HG03108 (cell line): ENCODE measurements around the gene TRIO.

Experiments used
- ATAC-seq: cut with Tn5 transposase; IDR thresholded peaks from one replicate; pipeline ENCODE4 v1.9.1; 2021; ENCODE audit warnings: moderate library complexity; ENCODE audit not compliant: unreplicated experiment

Gene TRIO

DNA sequence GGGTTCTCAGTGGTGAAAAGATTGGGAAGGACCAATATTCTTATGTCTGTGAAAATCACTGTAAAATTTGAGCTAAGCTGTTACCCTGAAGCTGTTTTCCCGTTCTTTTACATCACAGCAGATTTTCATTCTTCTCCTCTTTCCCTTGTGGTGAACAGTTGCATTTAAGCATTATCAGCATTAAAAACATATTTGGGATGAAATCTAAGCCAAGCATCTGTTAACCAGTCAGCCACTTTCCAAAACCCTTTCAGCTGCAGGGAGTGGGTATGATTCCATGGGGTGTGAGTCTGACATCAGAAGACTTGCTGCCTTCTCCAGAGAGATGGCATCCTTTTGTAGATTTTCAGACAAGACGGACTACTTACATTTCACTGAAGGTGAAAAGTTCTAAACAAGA, 97.2 kb downstream of the TRIO start:
- ATAC-seq, result no peak

DNA sequence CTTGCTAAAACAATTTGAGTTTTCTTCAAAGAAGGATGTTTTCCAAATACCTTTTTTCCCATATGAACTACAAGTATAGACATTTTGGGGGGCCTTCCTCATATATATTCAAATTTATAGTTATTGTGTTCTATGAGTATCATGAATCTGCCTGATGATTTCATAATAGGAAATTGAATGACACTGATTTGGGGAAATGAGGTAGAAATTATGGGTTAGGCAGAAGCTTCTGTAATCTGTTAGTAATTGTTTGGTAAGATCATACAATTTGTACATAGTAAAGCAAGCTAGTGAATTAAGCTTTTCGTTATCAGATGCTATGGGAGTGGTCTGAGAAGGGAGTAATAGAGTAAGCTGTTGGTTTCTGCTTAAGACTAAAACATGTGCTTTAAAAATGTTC, 98.0 kb downstream of the TRIO start:
- no peak for ATAC-seq

GRCh38 chr5:14242447-14242846, 99.3 kb downstream of the TRIO start:
- ATAC-seq, result no peak

- no peak for ATAC-seq
Observed at GRCh38 chr5:14242871-14243383, 99.8 kb downstream of the TRIO start.

DNA sequence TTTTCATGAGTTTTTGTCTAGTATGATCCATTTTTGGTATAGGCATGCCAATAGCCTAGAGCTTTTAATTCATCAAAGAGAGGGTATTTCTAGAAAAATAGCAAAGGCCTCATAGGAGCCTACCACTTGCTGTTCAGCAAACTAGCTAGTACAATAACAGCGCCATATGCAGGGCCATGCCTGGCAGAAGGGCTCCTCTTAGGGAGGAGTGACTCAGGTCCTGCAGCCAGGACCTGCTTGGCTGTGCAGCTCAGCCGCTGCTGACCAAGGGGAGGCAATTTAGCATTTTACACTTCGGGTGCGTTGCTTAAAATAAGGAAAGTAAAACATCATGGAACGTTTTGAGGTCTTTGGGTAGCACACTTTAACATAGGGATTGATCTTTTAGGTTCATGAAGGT, 100.6 kb downstream of the TRIO start:
- ATAC-seq, result no peak

GRCh38 chr5:14244721-14245120, 101.6 kb downstream of the TRIO start:
- no peak for ATAC-seq

GRCh38 chr5:14245132-14245925, 102.2 kb downstream of the TRIO start:
- ATAC-seq, result no peak

DNA sequence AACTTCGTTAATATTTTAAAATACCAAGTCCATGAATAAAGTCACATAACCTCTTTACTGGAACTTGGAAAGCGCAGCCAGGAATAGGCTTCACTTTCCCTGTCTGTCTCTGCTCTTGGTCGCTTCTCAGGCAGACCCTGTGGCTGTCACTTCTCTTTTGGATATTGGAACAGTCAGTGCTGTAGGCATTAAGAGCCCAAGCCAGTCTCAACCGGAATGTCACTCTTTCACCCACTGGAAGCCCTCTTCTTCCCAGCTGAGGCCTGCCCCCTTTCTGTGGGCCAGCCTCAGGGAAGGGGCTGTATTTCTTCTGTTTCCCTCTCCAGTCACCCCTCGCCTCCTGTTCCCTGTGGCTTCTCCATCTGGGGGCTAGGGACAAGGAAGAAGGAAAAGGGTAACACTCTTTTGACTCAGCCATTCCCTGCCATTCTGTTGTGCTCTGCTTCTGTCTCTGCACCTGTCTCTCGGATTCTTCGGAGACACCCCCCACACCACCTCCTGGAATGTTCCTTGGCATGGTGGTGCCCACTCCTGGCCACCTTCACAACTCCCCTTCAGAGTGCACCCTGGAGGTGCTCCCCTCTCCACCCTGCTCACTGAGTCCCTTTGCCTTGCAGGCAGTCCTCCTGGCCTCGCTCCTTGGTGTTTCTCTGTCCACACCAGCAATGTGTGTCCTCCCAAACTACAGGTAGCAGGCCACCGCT, 103.4 kb downstream of the TRIO start:
- ATAC-seq, result no peak

DNA sequence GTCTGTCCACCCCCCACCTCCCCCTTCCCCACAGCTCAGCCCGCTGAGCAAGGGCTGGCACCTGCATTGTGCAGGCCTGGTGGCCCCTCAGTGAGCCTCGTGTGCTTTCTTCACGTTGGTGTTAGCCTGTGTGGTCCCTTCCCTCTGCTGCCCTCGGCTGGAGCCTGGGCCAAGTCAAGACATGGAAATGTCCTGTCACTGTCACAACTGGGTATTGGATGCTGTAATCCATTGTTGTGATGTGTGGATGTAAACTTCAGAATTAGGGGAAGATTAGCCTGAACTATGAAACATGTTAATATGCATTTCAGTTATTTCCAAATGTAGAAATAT, 103.9 kb downstream of the TRIO start:
- ATAC-seq, result no peak

GRCh38 chr5:14249258-14250082, 106.3 kb downstream of the TRIO start:
- ATAC-seq, result no peak

DNA sequence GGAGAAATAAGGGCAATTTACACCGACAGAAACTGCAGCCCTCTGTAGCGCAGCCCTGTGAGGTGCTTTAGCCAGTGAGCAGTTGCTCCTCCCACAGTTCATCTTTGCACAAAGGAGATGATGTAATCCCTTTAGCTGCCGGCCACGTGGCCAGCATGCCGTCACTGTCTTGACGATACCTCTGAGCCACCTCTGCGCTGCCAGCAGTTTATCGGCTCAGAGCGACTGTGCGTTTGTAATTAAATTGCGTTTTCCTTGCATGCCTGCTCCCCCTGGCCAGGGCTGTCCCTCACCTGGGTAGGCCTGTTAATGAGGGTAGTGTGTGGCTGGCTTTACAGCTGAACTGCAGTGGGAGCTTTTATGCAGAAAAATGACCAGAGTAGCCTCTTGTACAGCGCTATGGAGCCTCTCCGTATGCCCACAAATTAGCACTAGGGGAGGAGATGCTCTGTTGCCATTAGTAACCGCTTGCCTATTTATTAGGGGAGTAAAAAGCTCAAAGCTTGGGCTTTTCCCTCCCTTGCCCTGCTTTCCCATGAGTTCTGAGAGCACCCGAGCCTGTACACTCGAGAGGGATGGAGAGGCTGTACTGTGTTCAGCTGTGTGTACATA, 107.0 kb downstream of the TRIO start:
- ATAC-seq, result no peak

- ATAC-seq, result peak; percentile 55
Observed at GRCh38 chr5:14250748-14251701, 107.9 kb downstream of the TRIO start.

GRCh38 chr5:14251733-14252132, 108.6 kb downstream of the TRIO start:
- ATAC-seq, result peak; percentile 34

DNA sequence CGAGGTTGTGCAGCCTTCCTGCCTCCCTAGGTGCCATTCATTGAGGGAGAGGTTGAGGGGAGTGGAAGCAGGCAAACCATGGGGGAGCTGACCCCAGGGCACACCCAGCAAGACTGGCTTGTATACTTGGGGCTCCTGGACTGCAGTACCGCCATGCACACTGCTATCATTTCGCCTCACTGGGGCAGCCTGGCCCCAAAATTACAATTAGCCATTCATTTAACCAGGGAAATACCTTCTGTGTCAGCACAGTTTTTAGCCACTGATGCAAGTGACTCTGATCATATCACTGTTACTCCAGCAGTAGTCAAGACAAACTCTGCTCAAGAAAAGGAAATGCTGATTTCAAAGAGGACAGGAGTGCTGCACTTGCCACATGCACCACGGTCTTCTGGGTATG, 109.7 kb downstream of the TRIO start:
- no peak for ATAC-seq

GRCh38 chr5:14254686-14255085, 111.5 kb downstream of the TRIO start:
- ATAC-seq, result no peak

DNA sequence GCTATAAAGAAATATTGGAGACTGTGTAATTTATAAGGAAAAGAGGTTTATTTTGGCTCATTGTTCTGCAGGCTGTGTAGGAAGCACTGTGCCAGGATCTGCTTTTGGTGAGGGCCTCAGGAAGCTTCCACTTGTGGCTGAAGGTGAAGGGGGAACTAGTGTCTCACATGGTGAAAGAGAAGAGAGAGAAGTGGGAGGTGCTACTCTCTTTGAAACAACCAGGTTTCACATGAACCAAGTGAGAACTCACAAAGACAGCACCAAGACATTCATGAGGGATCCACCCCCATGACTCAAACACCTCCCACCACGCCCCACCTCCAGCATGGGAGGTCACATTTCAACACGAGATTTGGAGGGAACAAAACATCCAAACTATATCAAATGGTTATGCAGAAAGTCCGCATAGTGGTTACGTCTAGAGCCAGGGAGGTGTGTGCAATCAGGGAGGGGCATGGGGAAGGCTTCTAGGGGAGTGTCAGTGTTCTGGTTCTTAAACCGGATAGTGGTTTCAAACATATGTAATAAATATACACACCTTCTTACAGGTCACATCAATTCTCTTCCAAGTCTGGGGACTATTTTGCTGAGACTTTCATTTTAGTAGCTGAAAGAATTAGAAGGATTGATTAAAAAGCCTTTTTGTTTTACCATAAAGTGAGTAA, 113.0 kb downstream of the TRIO start:
- no peak for ATAC-seq

DNA sequence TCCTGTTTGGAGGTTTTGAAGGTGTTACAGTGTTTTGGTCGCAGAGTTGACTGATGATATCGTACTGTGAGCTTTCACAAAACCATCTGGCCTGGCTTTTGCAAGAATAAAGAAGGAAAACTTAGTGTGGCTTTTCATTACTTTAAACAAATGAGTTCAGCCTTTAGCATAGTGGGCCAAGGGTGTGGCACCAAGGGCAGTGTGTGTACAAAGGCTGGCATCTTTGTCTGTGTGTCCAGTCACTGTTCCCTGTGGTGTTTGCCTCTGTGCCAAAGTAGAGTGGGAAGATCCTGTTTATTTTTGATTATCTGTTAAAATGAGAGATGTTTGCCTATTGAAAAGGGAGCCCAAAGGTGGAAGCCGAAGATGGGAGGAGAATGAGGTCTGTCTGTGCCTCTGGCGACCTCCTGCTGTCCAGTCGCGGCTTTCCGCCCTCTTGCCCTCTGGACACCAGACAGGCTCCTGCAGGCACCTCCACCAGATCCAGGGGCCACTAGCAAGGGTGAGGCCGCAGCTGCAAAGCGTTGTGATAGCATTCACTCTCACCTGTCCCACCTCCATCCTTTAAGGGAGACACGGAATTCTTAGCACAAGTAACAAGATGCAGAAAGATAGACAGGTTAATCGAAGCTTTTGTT, 113.7 kb downstream of the TRIO start:
- ATAC-seq, result no peak

GRCh38 chr5:14257995-14258403, 114.9 kb downstream of the TRIO start:
- ATAC-seq, result peak; percentile 56

DNA sequence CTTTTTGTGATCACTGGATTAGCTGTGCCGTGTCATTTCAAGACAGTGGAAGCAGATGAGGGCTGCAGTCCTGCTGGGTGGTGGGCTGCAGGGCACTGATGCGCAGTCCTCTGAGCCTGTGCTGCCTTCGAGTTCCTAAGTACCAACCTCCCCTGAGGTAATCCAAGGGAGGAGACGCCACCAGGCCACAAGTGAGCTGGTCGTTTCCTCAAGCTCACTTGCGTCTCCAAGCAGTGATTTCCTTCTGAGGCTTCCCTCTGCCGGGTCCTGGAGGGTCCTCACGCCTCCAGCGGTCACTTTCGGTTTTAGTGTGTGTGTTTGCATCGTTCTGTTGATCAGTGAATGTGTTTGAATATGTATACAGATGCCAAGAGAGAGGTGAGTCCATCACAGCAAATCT, 115.7 kb downstream of the TRIO start:
- peak; percentile 36 for ATAC-seq
